Measurements from ENCODE around the gene RRAGD. TPM values are rescaled to one million over a fixed set of nuclear protein-coding genes. Genes with fewer than 3 reads are reported as not detected.

Gene RRAGD
- total and polyA plus RNA-seq, 2 of the 8 experiments (the other 6 are each of a cell fraction or from before 2014, with no cell fraction given) = 7.2 to 30.8 TPM

GRCh38 chr6:89433252-89434149, 21.4 kb upstream of the RRAGD start (continued):
- TF ChIP-seq HDAC2 (IDR thresholded peaks at IDR 0.05; ENCODE audit: borderline replicate concordance in 1 of 2, low read depth in 2 of 2, low read length in 2 of 2) = peak in 1 of 2 experiments; percentile 18; a peak in 1 of 4 replicates
- TF ChIP-seq ASH2L (IDR thresholded peaks at IDR 0.05; ENCODE audit: low read length) = peak; percentile 25
